NCI-H345 treated with DMSO at 0.1 percent for 48 hours (cell line): ENCODE data around the gene C12orf43.
"Not testable (repeated sequence)": the region's sequence is repeated elsewhere in the genome, so short reads cannot be mapped to it uniquely, and the experiment has no call there.

Source experiments
- DNase-seq: peaks from one replicate; lab custom pipeline; 2025; ENCODE audit not compliant: unreplicated experiment; lab: John Stamatoyannopoulos, UW

The C12orf43 gene

GRCh38 chr12:121015825-121016766 lies at the start of gene C12orf43:
Gene C12orf43 (minus strand): TSS chr12:121016487. CDS start chr12:121016474, 13 bp downstream.
- DNase-seq, result peak; percentile 89

GRCh38 chr12:121065345-121065744 lies 49.1 kb upstream of the C12orf43 start:
- DNase-seq, result no peak

- DNase-seq, result not testable (repeated sequence)
Observed at GRCh38 chr12:121064586-121064985, 48.3 kb upstream of the C12orf43 start.

GRCh38 chr12:121064116-121064515 lies 47.8 kb upstream of the C12orf43 start:
- DNase-seq, result no peak

- DNase-seq, result no peak
Observed at GRCh38 chr12:121062391-121063045, 46.2 kb upstream of the C12orf43 start.

- DNase-seq, result peak; percentile 2
Observed at GRCh38 chr12:121061831-121062230, 45.5 kb upstream of the C12orf43 start.

- DNase-seq, result peak; percentile 12
Observed at GRCh38 chr12:121060149-121061001, 44.1 kb upstream of the C12orf43 start.

GRCh38 chr12:121059031-121059898 lies 43.0 kb upstream of the C12orf43 start:
- no peak for DNase-seq

- DNase-seq, result no peak
Observed at GRCh38 chr12:121057794-121058193, 41.5 kb upstream of the C12orf43 start.

- DNase-seq, result no peak
Observed at GRCh38 chr12:121053706-121054105, 37.4 kb upstream of the C12orf43 start.

- DNase-seq, result no peak
Observed at GRCh38 chr12:121050725-121051124, 34.4 kb upstream of the C12orf43 start.

- DNase-seq, result no peak
Observed at GRCh38 chr12:121048442-121048841, 32.2 kb upstream of the C12orf43 start.

GRCh38 chr12:121047400-121047799 lies 31.1 kb upstream of the C12orf43 start:
- DNase-seq, result not testable (repeated sequence)

GRCh38 chr12:121043067-121043466 lies 26.8 kb upstream of the C12orf43 start:
- no peak for DNase-seq

GRCh38 chr12:121038861-121039668 lies 22.8 kb upstream of the C12orf43 start, which contains the start of gene OASL:
Gene OASL (minus strand): TSS chr12:121039246. CDS start chr12:121038971, 275 bp downstream.
- DNase-seq, result no peak

- DNase-seq, result no peak
Observed at GRCh38 chr12:121036810-121037326, 20.6 kb upstream of the C12orf43 start.

- no peak for DNase-seq
Observed at GRCh38 chr12:121034616-121035305, 18.5 kb upstream of the C12orf43 start.

GRCh38 chr12:121033625-121034349 lies 17.5 kb upstream of the C12orf43 start:
- DNase-seq, result no peak
